Nephron progenitor cell (in vitro differentiated cells): ENCODE results near the gene C17orf78.

ENCODE experiments used
- DNase-seq: peaks from one replicate; pipeline ENCODE4 v3.0.0; 2021
- H3K27ac Mint-ChIP-seq: 2 replicates; pipeline ENCODE4 v1.8.0; 2021; ENCODE audit warnings: mild to moderate bottlenecking, moderate library complexity, mixed read lengths
- H3K27me3 Mint-ChIP-seq: 2 replicates; pipeline ENCODE4 v1.8.0; 2021; ENCODE audit warnings: mild to moderate bottlenecking, low read depth, mixed read lengths; ENCODE audit not compliant: poor library complexity
- H3K36me3 Mint-ChIP-seq: 2 replicates; pipeline ENCODE4 v1.8.0; 2021; ENCODE audit warnings: low read depth, mixed read lengths
- H3K4me1 Mint-ChIP-seq: 2 replicates; pipeline ENCODE4 v1.8.0; 2021; ENCODE audit warnings: mixed read lengths
- H3K4me3 Mint-ChIP-seq: 2 replicates; pipeline ENCODE4 v1.8.0; 2021; ENCODE audit warnings: mild to moderate bottlenecking, moderate library complexity, mixed read lengths
- H3K9me3 Mint-ChIP-seq: 2 replicates; pipeline ENCODE4 v1.8.0; 2021; ENCODE audit warnings: mild to moderate bottlenecking, moderate library complexity, mixed read lengths
- TF ChIP-seq, protein P1 (sequence below): fragments of 200-600 bp; sonication (generic); IDR thresholded peaks from 2 replicates; pipeline ENCODE4 v1.5.0; 2021; ENCODE audit warnings: antibody characterized with exemption

Gene C17orf78

DNA sequence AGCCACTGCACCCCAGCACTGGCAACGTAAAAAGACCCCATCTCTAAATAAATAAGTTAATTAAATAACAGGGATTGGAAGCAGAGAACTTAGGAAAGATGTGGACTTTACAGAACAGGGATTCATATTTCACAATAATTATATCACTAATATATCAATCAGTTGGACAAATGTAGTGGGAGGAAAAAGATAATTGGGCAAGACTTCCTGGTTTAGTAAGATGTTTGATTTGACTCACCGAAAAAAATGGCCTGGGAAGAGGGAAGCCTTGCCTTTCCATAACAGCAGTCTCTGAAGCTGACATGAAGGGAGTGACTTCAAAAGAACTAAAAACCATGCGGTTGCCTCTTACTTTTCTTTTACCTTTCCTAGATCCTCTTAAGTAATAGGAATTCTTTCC, 15.2 kb upstream of the C17orf78 start:
- H3K4me1 Mint-ChIP-seq: peaks cover 47% of the 10 kb centered on the region

DNA sequence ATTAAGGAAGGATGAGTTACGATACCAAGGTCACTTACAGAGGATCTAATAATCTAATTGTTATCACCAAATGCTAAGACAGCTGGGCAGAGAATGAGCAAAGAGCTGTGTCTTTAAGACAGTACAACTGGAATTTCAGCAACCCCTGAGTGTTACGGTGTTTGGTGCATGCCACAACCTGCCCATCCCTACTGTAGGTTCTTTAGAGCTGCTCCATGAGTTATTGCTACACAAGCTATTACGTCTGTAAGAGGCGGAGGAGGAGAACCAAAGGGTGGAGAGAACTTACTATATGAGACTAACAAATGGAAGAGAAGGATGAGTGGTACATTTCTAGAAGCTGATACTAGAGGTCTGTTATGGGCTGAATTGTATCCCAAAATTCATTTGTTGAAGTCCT, 14.2 kb upstream of the C17orf78 start:
- Mint-ChIP-seq H3K9me3 (no peaks in the 10 kb centered on the region), H3K4me3 (no peak overlapping the region), H3K36me3 (peaks cover 11% of the 10 kb centered on the region), H3K27ac (no peak overlapping the region), H3K27me3 (peaks cover 3% of the 10 kb centered on the region), H3K4me1 (peaks cover 43% of the 10 kb centered on the region)
- TF ChIP-seq, protein P1, sequence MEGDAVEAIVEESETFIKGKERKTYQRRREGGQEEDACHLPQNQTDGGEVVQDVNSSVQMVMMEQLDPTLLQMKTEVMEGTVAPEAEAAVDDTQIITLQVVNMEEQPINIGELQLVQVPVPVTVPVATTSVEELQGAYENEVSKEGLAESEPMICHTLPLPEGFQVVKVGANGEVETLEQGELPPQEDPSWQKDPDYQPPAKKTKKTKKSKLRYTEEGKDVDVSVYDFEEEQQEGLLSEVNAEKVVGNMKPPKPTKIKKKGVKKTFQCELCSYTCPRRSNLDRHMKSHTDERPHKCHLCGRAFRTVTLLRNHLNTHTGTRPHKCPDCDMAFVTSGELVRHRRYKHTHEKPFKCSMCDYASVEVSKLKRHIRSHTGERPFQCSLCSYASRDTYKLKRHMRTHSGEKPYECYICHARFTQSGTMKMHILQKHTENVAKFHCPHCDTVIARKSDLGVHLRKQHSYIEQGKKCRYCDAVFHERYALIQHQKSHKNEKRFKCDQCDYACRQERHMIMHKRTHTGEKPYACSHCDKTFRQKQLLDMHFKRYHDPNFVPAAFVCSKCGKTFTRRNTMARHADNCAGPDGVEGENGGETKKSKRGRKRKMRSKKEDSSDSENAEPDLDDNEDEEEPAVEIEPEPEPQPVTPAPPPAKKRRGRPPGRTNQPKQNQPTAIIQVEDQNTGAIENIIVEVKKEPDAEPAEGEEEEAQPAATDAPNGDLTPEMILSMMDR: no peak
- DNase-seq: no peak

More for the DNA sequence above, 15.2 kb upstream of the C17orf78 start:
- peaks cover 10% of the 10 kb centered on the region for H3K36me3 Mint-ChIP-seq
- TF ChIP-seq, protein P1: no peak
- H3K27me3 Mint-ChIP-seq: peaks cover 3% of the 10 kb centered on the region
- peak overlapping the region; percentile 95 for H3K27ac Mint-ChIP-seq
- no peaks in the 10 kb centered on the region for H3K9me3 Mint-ChIP-seq
- H3K4me3 Mint-ChIP-seq: no peak overlapping the region
- no peak for DNase-seq

- peaks cover 13% of the 10 kb centered on the region for H3K4me1 Mint-ChIP-seq
- peaks cover 1% of the 10 kb centered on the region for H3K27me3 Mint-ChIP-seq
- H3K27ac Mint-ChIP-seq: no peak overlapping the region
- no peaks in the 10 kb centered on the region for H3K9me3 Mint-ChIP-seq
- no peak overlapping the region for H3K4me3 Mint-ChIP-seq
- H3K36me3 Mint-ChIP-seq: peaks cover 12% of the 10 kb centered on the region
- DNase-seq: no peak
- TF ChIP-seq, protein P1: no peak
Observed at GRCh38 chr17:37365589-37365988, 10.2 kb upstream of the C17orf78 start.

DNA sequence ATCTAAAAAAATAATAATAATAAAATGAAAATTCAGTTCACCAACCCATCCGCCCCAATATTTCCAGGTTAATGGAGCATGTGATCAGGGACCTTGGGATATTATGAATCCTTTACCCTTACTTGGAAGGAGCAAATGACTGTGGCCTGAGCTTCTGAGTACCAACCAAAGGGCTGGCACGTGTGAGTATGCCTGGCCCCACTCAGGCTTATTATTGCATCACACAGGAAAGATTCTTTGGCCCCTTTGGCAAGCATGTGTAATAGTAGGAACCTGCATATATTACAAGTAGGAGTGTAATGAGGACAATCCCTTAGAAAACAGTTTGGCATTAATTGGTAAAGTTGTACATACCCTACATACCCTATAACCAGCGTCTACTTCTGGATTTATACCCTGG, 7.2 kb upstream of the C17orf78 start:
- H3K27me3 Mint-ChIP-seq: no peaks in the 10 kb centered on the region

DNA sequence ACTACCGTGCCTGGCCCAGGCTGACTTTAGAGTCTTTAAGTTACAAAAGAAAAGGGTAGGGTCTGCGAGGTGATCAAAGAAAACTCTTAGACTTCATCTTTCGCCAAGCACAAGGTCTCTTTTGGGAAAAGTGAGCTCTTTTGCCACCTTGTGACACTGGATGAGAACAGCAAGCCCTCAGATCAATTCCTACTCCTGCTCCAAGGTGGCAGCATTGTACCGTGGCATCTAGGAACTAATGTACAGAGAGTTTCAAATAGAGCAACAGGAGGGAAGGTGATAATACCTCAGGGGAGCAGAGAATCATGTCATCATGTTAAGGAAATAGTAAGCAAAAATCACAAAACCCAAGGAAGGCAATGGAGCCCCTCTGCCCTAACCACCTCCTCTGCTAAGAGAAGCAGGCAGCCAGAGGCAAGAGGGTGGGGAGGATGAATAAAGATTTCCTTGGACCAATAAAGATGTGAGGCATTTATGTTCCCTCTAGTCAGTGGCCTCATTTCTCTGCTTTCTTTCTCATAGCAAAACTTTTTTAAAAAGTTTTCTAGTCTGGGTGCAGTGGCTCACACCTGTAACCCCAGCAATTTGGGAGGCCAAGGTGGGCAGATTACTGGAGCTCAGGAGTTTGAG, 2.1 kb upstream of the C17orf78 start:
- Mint-ChIP-seq H3K36me3 (peaks cover 3% of the 10 kb centered on the region), H3K27ac (no peak overlapping the region), H3K4me1 (peaks cover 9% of the 10 kb centered on the region), H3K27me3 (no peaks in the 10 kb centered on the region), H3K4me3 (no peak overlapping the region), H3K9me3 (no peaks in the 10 kb centered on the region)
- DNase-seq: peak; percentile 57
- TF ChIP-seq, protein P1: peak; percentile 94

More for the DNA sequence above, 7.2 kb upstream of the C17orf78 start:
- no peak for DNase-seq
- H3K9me3 Mint-ChIP-seq: no peaks in the 10 kb centered on the region
- no peak overlapping the region for H3K27ac Mint-ChIP-seq
- H3K36me3 Mint-ChIP-seq: peaks cover 12% of the 10 kb centered on the region
- peaks cover 6% of the 10 kb centered on the region for H3K4me1 Mint-ChIP-seq
- no peak overlapping the region for H3K4me3 Mint-ChIP-seq
- TF ChIP-seq, protein P1: no peak

GRCh38 chr17:37382056-37382455, 6.3 kb downstream of the C17orf78 start:
- no peak overlapping the region for H3K27ac Mint-ChIP-seq

More at GRCh38 chr17:37382056-37382455, 6.3 kb downstream of the C17orf78 start:
- no peak overlapping the region for H3K4me3 Mint-ChIP-seq
- TF ChIP-seq, protein P1: no peak
- H3K9me3 Mint-ChIP-seq: peaks cover 18% of the 10 kb centered on the region
- peaks cover 22% of the 10 kb centered on the region for H3K36me3 Mint-ChIP-seq
- DNase-seq: no peak
- H3K27me3 Mint-ChIP-seq: no peaks in the 10 kb centered on the region
- H3K4me1 Mint-ChIP-seq: no peaks in the 10 kb centered on the region
